ENCODE measurements around the gene IL36A.

Gene IL36A

DNA sequence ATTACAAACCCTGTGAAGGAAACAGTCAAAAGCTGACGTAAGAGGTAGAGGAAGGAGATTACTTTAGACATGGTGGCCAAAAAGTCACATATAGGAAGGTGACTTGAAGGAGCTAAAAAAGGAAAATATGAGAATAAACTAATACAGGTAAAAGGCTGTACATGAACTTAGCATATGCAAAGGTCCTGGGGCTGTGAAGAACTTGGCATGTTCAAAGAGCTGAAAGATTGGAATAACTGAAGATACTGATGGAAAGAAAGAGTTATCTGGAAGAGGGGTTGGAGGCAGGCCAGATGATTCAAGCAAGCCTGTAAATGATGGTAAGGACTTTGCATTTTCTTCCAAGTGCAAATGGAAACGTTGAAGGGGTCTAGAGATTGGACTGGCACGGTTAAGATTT, 13.2 kb downstream of the IL36A start:
- no peak for TF ChIP-seq CTCF (IDR thresholded peaks at IDR 0.05; ENCODE audit: borderline replicate concordance, control extremely low read depth, extremely low read depth, insufficient read depth, missing control alignments)
- DNase-seq (ENCODE audit: low spot score) = no peak
- in situ Hi-C loops (cut with MboI; ENCODE audit: low sequenced_read_pairs, unreplicated experiment) = no loop called here

GRCh38 chr2:113021312-113021711, 16.1 kb downstream of the IL36A start:
- in situ Hi-C loops (cut with MboI; ENCODE audit: low sequenced_read_pairs, unreplicated experiment) = no loop called here
- DNase-seq (ENCODE audit: low spot score) = no peak
- TF ChIP-seq CTCF (IDR thresholded peaks at IDR 0.05; ENCODE audit: borderline replicate concordance, control extremely low read depth, extremely low read depth, insufficient read depth, missing control alignments) = no peak

DNA sequence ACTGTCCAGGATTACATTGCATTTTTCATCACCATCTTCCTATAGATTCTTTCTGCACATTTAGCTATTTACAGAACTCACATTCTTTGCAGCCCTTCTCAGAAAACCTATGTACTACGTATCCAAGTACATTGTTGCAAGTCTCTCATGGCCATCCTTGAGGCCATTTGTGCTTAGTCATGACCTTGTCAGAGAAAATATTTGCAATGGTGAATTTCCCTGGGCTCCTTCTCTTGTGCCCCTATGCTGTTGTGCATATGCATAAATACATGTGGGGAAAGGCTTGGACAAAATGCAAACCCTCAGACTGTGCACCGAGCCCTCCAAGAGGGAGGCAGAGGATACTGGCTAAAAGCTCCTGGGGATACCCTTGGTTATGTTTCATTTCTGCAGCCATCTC, 19.5 kb downstream of the IL36A start:
- TF ChIP-seq CTCF (IDR thresholded peaks at IDR 0.05; ENCODE audit: borderline replicate concordance, control extremely low read depth, extremely low read depth, insufficient read depth, missing control alignments) = no peak
- DNase-seq (ENCODE audit: low spot score) = no peak
- in situ Hi-C loops (cut with MboI; ENCODE audit: low sequenced_read_pairs, unreplicated experiment) = no loop called here

- TF ChIP-seq CTCF (IDR thresholded peaks at IDR 0.05; ENCODE audit: borderline replicate concordance, control extremely low read depth, extremely low read depth, insufficient read depth, missing control alignments) = no peak
- DNase-seq (ENCODE audit: low spot score) = no peak
- in situ Hi-C loops (cut with MboI; ENCODE audit: low sequenced_read_pairs, unreplicated experiment) = no loop called here
Observed at GRCh38 chr2:113025737-113026136, 20.5 kb downstream of the IL36A start.

DNA sequence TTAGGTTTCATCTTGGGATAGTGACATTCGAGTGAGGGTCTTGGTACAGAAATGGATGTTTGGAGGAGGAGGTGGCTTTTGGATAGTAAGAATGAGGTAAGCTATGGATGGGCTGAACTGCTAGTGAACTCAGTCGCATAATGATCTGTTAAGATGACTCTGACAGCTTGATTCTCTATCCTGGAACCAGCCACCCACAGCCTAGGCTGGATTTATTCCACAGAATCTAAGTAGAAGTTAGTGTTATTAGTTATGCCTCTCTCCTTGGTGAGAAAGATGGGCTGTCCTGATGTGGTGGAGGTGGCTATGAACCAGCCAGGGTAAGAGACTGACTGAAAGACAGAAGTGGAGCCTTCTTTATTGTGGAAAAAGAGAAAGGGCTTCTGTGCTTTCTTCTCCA, 22.4 kb downstream of the IL36A start:
- in situ Hi-C loops (cut with MboI; ENCODE audit: low sequenced_read_pairs, unreplicated experiment) = no loop called here
- no peak for TF ChIP-seq CTCF (IDR thresholded peaks at IDR 0.05; ENCODE audit: borderline replicate concordance, control extremely low read depth, extremely low read depth, insufficient read depth, missing control alignments)
- DNase-seq (ENCODE audit: low spot score) = no peak

DNA sequence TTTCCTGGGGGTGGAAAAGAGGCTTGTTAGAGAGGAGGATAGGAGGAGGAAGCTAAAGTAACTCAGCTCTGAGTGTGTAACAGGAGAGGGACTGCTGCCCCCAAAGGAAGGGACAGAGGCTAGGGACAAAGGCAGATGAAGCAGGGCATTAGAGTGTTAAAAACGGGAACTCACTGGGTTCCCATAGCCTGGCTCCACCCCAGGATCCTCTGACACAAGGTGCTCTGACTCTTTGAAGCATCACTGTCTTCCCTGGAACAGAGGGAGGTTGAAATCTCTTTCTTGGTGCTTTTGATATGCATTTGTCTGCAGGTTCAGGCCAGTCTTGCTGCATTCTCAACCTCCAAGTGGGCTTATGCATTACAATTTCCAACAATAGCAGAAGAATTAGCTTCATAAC, 22.9 kb downstream of the IL36A start:
- no peak for TF ChIP-seq CTCF (IDR thresholded peaks at IDR 0.05; ENCODE audit: borderline replicate concordance, control extremely low read depth, extremely low read depth, insufficient read depth, missing control alignments)
- in situ Hi-C loops (cut with MboI; ENCODE audit: low sequenced_read_pairs, unreplicated experiment) = no loop called here

DNA sequence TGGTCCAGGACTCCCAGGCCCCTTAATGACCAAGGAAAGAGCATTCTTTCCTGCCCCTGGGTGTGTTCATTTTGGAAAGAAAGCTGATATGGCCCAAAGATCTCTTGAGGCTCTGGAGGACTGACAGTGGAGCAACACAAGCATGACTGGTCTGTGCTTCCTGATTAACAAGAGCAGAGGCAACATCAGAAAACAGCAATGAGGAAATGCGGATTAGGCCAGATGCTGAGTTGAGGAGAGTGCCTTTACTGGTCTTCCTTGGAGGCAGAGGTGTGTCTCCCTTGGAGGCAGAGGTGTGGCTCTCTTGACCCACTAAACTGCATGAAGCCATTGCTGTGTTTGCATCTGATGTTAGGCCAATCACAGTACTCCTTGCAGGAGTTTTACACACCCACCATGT, 27.5 kb downstream of the IL36A start:
- no peak for DNase-seq (ENCODE audit: low spot score)
- in situ Hi-C loops (cut with MboI; ENCODE audit: low sequenced_read_pairs, unreplicated experiment) = no loop called here

More for the DNA sequence above, 22.9 kb downstream of the IL36A start:
- DNase-seq (ENCODE audit: low spot score) = no peak

More for the DNA sequence above, 27.5 kb downstream of the IL36A start:
- TF ChIP-seq CTCF (IDR thresholded peaks at IDR 0.05; ENCODE audit: borderline replicate concordance, control extremely low read depth, extremely low read depth, insufficient read depth, missing control alignments) = no peak
